ENCODE results near the gene VGF. TPM values are rescaled to one million over a fixed set of nuclear protein-coding genes. Genes with fewer than 3 reads are reported as not detected.

Gene VGF
- polyA plus RNA-seq, 1 experiment, result 0.04 TPM

GRCh38 chr7:101125989-101126650 is 39.2 kb downstream of the VGF start:
- H3K4me3 ChIP-seq (ENCODE audit: low read depth, low read length), result no peak overlapping the region
- H3K27me3 ChIP-seq (ENCODE audit: control insufficient read depth, insufficient read depth, low read length), result no peaks in the 10 kb centered on the region
- TF ChIP-seq, protein P1, sequence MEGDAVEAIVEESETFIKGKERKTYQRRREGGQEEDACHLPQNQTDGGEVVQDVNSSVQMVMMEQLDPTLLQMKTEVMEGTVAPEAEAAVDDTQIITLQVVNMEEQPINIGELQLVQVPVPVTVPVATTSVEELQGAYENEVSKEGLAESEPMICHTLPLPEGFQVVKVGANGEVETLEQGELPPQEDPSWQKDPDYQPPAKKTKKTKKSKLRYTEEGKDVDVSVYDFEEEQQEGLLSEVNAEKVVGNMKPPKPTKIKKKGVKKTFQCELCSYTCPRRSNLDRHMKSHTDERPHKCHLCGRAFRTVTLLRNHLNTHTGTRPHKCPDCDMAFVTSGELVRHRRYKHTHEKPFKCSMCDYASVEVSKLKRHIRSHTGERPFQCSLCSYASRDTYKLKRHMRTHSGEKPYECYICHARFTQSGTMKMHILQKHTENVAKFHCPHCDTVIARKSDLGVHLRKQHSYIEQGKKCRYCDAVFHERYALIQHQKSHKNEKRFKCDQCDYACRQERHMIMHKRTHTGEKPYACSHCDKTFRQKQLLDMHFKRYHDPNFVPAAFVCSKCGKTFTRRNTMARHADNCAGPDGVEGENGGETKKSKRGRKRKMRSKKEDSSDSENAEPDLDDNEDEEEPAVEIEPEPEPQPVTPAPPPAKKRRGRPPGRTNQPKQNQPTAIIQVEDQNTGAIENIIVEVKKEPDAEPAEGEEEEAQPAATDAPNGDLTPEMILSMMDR (IDR thresholded peaks at IDR 0.05; ENCODE audit: insufficient read depth, low read depth, low read length), result no peak
- no peak for DNase-seq (ENCODE audit: low read depth)
- POLR2A ChIA-PET, result interaction anchor here (0.6 to 2.0 kb wide), 4 partner anchors 8 to 231 kb away, joined by 3 to 20 read pairs (median 4); partner anchors contain the start of gene ACHE
- H3K36me3 ChIP-seq (ENCODE audit: control insufficient read depth, insufficient read depth, low read length), result peaks cover 7% of the 10 kb centered on the region
- CTCF ChIA-PET, result interaction anchor here (0.7 to 4.3 kb wide), 8 partner anchors 9 to 67 kb away, joined by 3 to 27 read pairs (median 4); partner anchors contain the start of gene TRIM56

GRCh38 chr7:101124376-101125056 is 40.9 kb downstream of the VGF start:
- CTCF ChIA-PET, result interaction anchor here (1.0 to 3.1 kb wide), 2 partner anchors 10 to 29 kb away, joined by 3 to 15 read pairs; no protein-coding TSS in a partner anchor

GRCh38 chr7:101123703-101124068 is 41.7 kb downstream of the VGF start:
- CTCF ChIA-PET, result interaction anchor here (0.9 to 3.1 kb wide), 4 partner anchors 29 to 229 kb away, joined by 3 to 15 read pairs (median 6); partner anchors contain the start of genes ACHE and TRIM56
- POLR2A ChIA-PET, result no interaction called here
- no peak for DNase-seq (ENCODE audit: low read depth)
- Histone ChIP-seq H3K27me3 (ENCODE audit: control insufficient read depth, insufficient read depth, low read length) (no peaks in the 10 kb centered on the region), H3K4me3 (ENCODE audit: low read depth, low read length) (no peak overlapping the region), H3K36me3 (ENCODE audit: control insufficient read depth, insufficient read depth, low read length) (no peaks in the 10 kb centered on the region)
- TF ChIP-seq, protein P1 (IDR thresholded peaks at IDR 0.05; ENCODE audit: insufficient read depth, low read depth, low read length), result no peak

More at GRCh38 chr7:101124376-101125056, 40.9 kb downstream of the VGF start:
- POLR2A ChIA-PET, result interaction anchor here (0.5 kb wide), 1 partner anchor 23 kb away, joined by 6 read pairs; no protein-coding TSS in a partner anchor
- H3K36me3 ChIP-seq (ENCODE audit: control insufficient read depth, insufficient read depth, low read length), result no peaks in the 10 kb centered on the region
- TF ChIP-seq, protein P1 (IDR thresholded peaks at IDR 0.05; ENCODE audit: insufficient read depth, low read depth, low read length), result no peak
- H3K4me3 ChIP-seq (ENCODE audit: low read depth, low read length), result no peak overlapping the region
- H3K27me3 ChIP-seq (ENCODE audit: control insufficient read depth, insufficient read depth, low read length), result no peaks in the 10 kb centered on the region
- DNase-seq (ENCODE audit: low read depth), result peak; percentile 89

GRCh38 chr7:101122933-101123702 is 42.3 kb downstream of the VGF start:
- no peak for DNase-seq (ENCODE audit: low read depth)
- POLR2A ChIA-PET, result no interaction called here
- CTCF ChIA-PET, result interaction anchor here (0.8 to 3.1 kb wide), 7 partner anchors 11 to 228 kb away, joined by 3 to 15 read pairs (median 3); partner anchors contain the start of genes ACHE and TRIM56
- Histone ChIP-seq H3K27me3 (ENCODE audit: control insufficient read depth, insufficient read depth, low read length) (no peaks in the 10 kb centered on the region), H3K4me3 (ENCODE audit: low read depth, low read length) (no peak overlapping the region), H3K36me3 (ENCODE audit: control insufficient read depth, insufficient read depth, low read length) (no peaks in the 10 kb centered on the region)
- TF ChIP-seq, protein P1 (IDR thresholded peaks at IDR 0.05; ENCODE audit: insufficient read depth, low read depth, low read length), result no peak
